ENCODE results near the gene ECHS1. TPM values are rescaled to one million over a fixed set of nuclear protein-coding genes. Genes with fewer than 3 reads are reported as not detected.

The ECHS1 gene
- total and polyA plus RNA-seq, 10 of the 15 experiments (the other 5 are each of a cell fraction or from before 2014, with no cell fraction given) = 32.7 to 164 (median 62.4) TPM

GRCh38 chr10:133351408-133352318, 21.5 kb downstream of the ECHS1 start:
- TF ChIP-seq MTA2 (IDR thresholded peaks at IDR 0.05; ENCODE audit: low read depth) (no peak), CTCF (IDR thresholded peaks at IDR 0.05 in 2 of 3, conservative IDR thresholded peaks at IDR 0.05 in 1 of 3; ENCODE audit: control insufficient read depth in 2 of 3, extremely low read depth in 1 of 3, insufficient read depth in 1 of 3, low read depth in 3 of 3, low read length in 3 of 3) (0 out of 6 replicates have a peak, but pooled peaks of 2 of the 3 experiments have one; percentile 4 to 6), POLR2A (IDR thresholded peaks at IDR 0.05; ENCODE audit: low read depth, low read length) (0 out of 2 replicates have a peak, but pooled peaks have one; percentile 36)
- Histone ChIP-seq H3K27me3 (replicated peaks in 1 of 2; ENCODE audit: control insufficient read depth in 2 of 2, insufficient read depth in 2 of 2, low read length in 1 of 2) (no peaks in the 10 kb centered on the region), H4K20me1 (ENCODE audit: control insufficient read depth, insufficient read depth) (no peaks in the 10 kb centered on the region), H3K4me2 (ENCODE audit: control insufficient read depth, insufficient read depth) (no peak overlapping the region), H3K79me2 (ENCODE audit: control insufficient read depth, insufficient read depth, low read length) (no peaks in the 10 kb centered on the region; the same call in 1 of the 2 replicates), H3K4me3 (no peak overlapping the region), H3K36me3 (ENCODE audit: control insufficient read depth in 2 of 2, insufficient read depth in 2 of 2, low read length in 1 of 2) (no peaks in the 10 kb centered on the region), H2AFZ (ENCODE audit: control insufficient read depth, low read depth, low read length) (no peak overlapping the region), H3K27ac (ENCODE audit: control insufficient read depth, insufficient read depth) (no peak overlapping the region), H3K9ac (ENCODE audit: control insufficient read depth, insufficient read depth, low read length) (no peak overlapping the region), H3K4me1 (ENCODE audit: control insufficient read depth, insufficient read depth, low read length) (no peaks in the 10 kb centered on the region), H3K9me3 (replicated peaks; ENCODE audit: control insufficient read depth, insufficient read depth, low read length) (no peaks in the 10 kb centered on the region)
- ChIA-PET RAD21 (ENCODE audit: unreplicated experiment) (no interaction called here), SMC1A (ENCODE audit: uncharacterized antibody, unreplicated experiment) (no interaction called here), POLR2A (interaction anchor here (0.6 kb wide), 1 partner anchor 21 kb away, joined by 3 read pairs; no protein-coding TSS in a partner anchor), CTCF (no interaction called here)
- WGBS (ENCODE audit: insufficient coverage, insufficient replicate concordance, low lambda C conversion rate, missing lambda C conversion rate) = 62% methylated on average over 24 of the region's 24 CpGs
- ATAC-seq (no peak), FAIRE-seq (no peak), DNase-seq (ENCODE audit: low read depth, low spot score) (no peak)
- no TSS peak for BruUV-seq (replicated peaks)
- intact Hi-C loops (cut with micrococcal nuclease; ENCODE audit: unreplicated experiment) = no loop called here
- in situ Hi-C loops (cut with MboI) = no loop called here

GRCh38 chr10:133350950-133351329, 22.2 kb downstream of the ECHS1 start:
- ChIA-PET POLR2A (interaction anchor here (0.6 kb wide), 1 partner anchor 20 kb away, joined by 3 read pairs; no protein-coding TSS in a partner anchor), SMC1A (ENCODE audit: uncharacterized antibody, unreplicated experiment) (no interaction called here), CTCF (no interaction called here), RAD21 (ENCODE audit: unreplicated experiment) (no interaction called here)
- Histone ChIP-seq H3K27me3 (replicated peaks in 1 of 2; ENCODE audit: control insufficient read depth in 2 of 2, insufficient read depth in 2 of 2, low read length in 1 of 2) (no peaks in the 10 kb centered on the region; a peak in 1 of 4 replicates), H3K27ac (ENCODE audit: control insufficient read depth, insufficient read depth) (no peak overlapping the region), H3K4me3 (no peak overlapping the region), H3K36me3 (ENCODE audit: control insufficient read depth in 2 of 2, insufficient read depth in 2 of 2, low read length in 1 of 2) (no peaks in the 10 kb centered on the region), H3K4me1 (ENCODE audit: control insufficient read depth, insufficient read depth, low read length) (no peaks in the 10 kb centered on the region), H3K9me3 (replicated peaks; ENCODE audit: control insufficient read depth, insufficient read depth, low read length) (no peaks in the 10 kb centered on the region), H4K20me1 (ENCODE audit: control insufficient read depth, insufficient read depth) (no peaks in the 10 kb centered on the region), H3K79me2 (ENCODE audit: control insufficient read depth, insufficient read depth, low read length) (no peaks in the 10 kb centered on the region; the same call in 1 of the 2 replicates), H3K9ac (ENCODE audit: control insufficient read depth, insufficient read depth, low read length) (no peak overlapping the region), H3K4me2 (ENCODE audit: control insufficient read depth, insufficient read depth) (no peak overlapping the region), H2AFZ (ENCODE audit: control insufficient read depth, low read depth, low read length) (no peak overlapping the region)
- no peak for FAIRE-seq
- WGBS (ENCODE audit: insufficient coverage, insufficient replicate concordance, low lambda C conversion rate, missing lambda C conversion rate) = 43% methylated on average over 13 of the region's 13 CpGs
- no peak for ATAC-seq
- no TSS peak for BruUV-seq (replicated peaks)
- in situ Hi-C loops (cut with MboI) = no loop called here
- TF ChIP-seq CREB1 (IDR thresholded peaks at IDR 0.05; ENCODE audit: low read depth) = no peak
- TF ChIP-seq POLR2A (IDR thresholded peaks at IDR 0.05; ENCODE audit: low read depth, low read length) = peak; percentile 13; the same call in 1 of the 2 replicates
- TF ChIP-seq TCF7 (IDR thresholded peaks at IDR 0.05; ENCODE audit: borderline replicate concordance) = no peak
- no peak for TF ChIP-seq ZBTB11 (CRISPR knock-in tag; IDR thresholded peaks at IDR 0.05)
- no peak for DNase-seq (ENCODE audit: low read depth, low spot score)
- intact Hi-C loops (cut with micrococcal nuclease; ENCODE audit: unreplicated experiment) = no loop called here

Measured in GM12878 (cell line).